ENCODE measurements around the gene CUEDC1.

Gene CUEDC1

GRCh38 chr17:57955183-57955931 is at the start of gene CUEDC1:
CUEDC1 (minus strand) TSS chr17:57955412; CDS start chr17:57885564, 69,848 bp downstream.
- H3K4me2 ChIP-seq, result peak within 1 kb of the TSS; percentile 95
- peaks cover 32% of the 10 kb centered on the region for H3K27me3 ChIP-seq
- TF ChIP-seq Cebpa-rat (IDR thresholded peaks at IDR 0.05), result no peak
- peak within 1 kb of the TSS; percentile 65 for H3K27ac ChIP-seq
- peak within 1 kb of the TSS; percentile 74 for H3K4me3 ChIP-seq
- peaks cover 55% of the 10 kb centered on the region for H3K4me1 ChIP-seq
- peaks cover 22% of the 10 kb centered on the region for H4K20me1 ChIP-seq
- no peaks in the 10 kb centered on the region for H3K36me3 ChIP-seq
- H3K9ac ChIP-seq, result peak within 1 kb of the TSS; percentile 74
- no peaks in the 10 kb centered on the region for H3K9me3 ChIP-seq

- Histone ChIP-seq H3K27ac (no peak overlapping the region), H3K4me2 (peak overlapping the region; percentile 83), H3K9me3 (peaks cover 8% of the 10 kb centered on the region), H4K20me1 (peaks cover 79% of the 10 kb centered on the region), H3K27me3 (no peaks in the 10 kb centered on the region), H3K9ac (peak overlapping the region; percentile 100; the same call in 1 of the 2 replicates), H3K4me3 (peak overlapping the region; percentile 98), H3K4me1 (peaks cover 59% of the 10 kb centered on the region), H3K36me3 (peaks cover 61% of the 10 kb centered on the region)
- TF ChIP-seq Cebpa-rat (IDR thresholded peaks at IDR 0.05), result no peak; the same call in 1 of the 2 replicates
Measured at GRCh38 chr17:58004060-58004459, 48.8 kb upstream of the CUEDC1 start.

- Histone ChIP-seq H3K27ac (no peak overlapping the region), H3K36me3 (peaks cover 72% of the 10 kb centered on the region), H3K4me1 (peaks cover 53% of the 10 kb centered on the region), H3K27me3 (no peaks in the 10 kb centered on the region), H3K9ac (peak overlapping the region; percentile 25; the same call in 1 of the 2 replicates), H4K20me1 (peaks cover 86% of the 10 kb centered on the region), H3K4me2 (peak overlapping the region; percentile 83), H3K9me3 (no peaks in the 10 kb centered on the region), H3K4me3 (peak overlapping the region; percentile 9; the same call in 1 of the 2 replicates)
- TF ChIP-seq Cebpa-rat (IDR thresholded peaks at IDR 0.05), result no peak
Measured at GRCh38 chr17:58002973-58003372, 47.8 kb upstream of the CUEDC1 start.

GRCh38 chr17:58002154-58002948 is 47.1 kb upstream of the CUEDC1 start:
- Histone ChIP-seq H3K27me3 (no peaks in the 10 kb centered on the region), H3K9ac (peak overlapping the region; percentile 25; the same call in 1 of the 2 replicates), H3K36me3 (peaks cover 78% of the 10 kb centered on the region), H3K4me1 (peaks cover 50% of the 10 kb centered on the region), H3K4me3 (peak overlapping the region; percentile 9; the same call in 1 of the 2 replicates), H3K9me3 (no peaks in the 10 kb centered on the region), H3K27ac (no peak overlapping the region), H3K4me2 (peak overlapping the region; percentile 83), H4K20me1 (peaks cover 86% of the 10 kb centered on the region)
- TF ChIP-seq Cebpa-rat (IDR thresholded peaks at IDR 0.05), result no peak

- TF ChIP-seq Cebpa-rat (IDR thresholded peaks at IDR 0.05), result no peak
- Histone ChIP-seq H3K9me3 (no peaks in the 10 kb centered on the region), H3K4me3 (no peak overlapping the region), H3K27me3 (no peaks in the 10 kb centered on the region), H3K9ac (no peak overlapping the region), H3K4me1 (peaks cover 52% of the 10 kb centered on the region), H4K20me1 (peaks cover 83% of the 10 kb centered on the region), H3K27ac (no peak overlapping the region), H3K36me3 (peaks cover 80% of the 10 kb centered on the region), H3K4me2 (peak overlapping the region; percentile 1; the same call in 1 of the 2 replicates)
Measured at GRCh38 chr17:58001461-58002124, 46.4 kb upstream of the CUEDC1 start.

DNA sequence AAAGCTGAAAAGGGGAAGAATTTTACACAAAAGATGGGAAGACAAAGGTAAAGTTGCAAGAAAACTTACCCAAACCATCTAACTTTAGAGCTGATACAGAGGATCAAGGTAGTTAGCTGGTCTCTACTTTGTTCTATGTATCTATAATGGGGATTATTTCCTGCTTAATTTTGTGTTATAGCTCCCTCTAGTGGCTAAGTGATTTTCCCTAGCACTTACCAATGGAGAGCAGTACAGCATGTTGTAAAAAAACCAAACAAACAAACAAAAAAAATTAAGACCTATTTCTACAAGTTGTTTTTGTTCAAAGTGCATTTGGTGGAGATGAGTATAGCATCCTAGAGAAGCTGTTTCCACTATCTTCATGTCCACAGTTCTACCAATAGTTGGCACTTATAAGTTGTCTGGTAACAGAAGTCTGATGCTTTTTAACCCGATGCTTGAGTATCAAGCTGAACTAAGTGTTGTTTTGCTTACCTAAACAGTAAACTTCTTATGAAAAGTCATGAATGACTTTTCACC is 44.3 kb upstream of the CUEDC1 start:
- H3K4me1 ChIP-seq, result peaks cover 62% of the 10 kb centered on the region
- H3K27me3 ChIP-seq, result no peaks in the 10 kb centered on the region
- TF ChIP-seq Cebpa-rat (IDR thresholded peaks at IDR 0.05), result no peak
- H3K4me2 ChIP-seq, result 0 out of 2 replicates have a peak overlapping the region, but pooled peaks have one; percentile 15
- no peak overlapping the region for H3K9ac ChIP-seq
- H4K20me1 ChIP-seq, result peaks cover 72% of the 10 kb centered on the region
- H3K36me3 ChIP-seq, result peaks cover 65% of the 10 kb centered on the region
- no peak overlapping the region for H3K27ac ChIP-seq
- H3K9me3 ChIP-seq, result no peaks in the 10 kb centered on the region
- no peak overlapping the region for H3K4me3 ChIP-seq

DNA sequence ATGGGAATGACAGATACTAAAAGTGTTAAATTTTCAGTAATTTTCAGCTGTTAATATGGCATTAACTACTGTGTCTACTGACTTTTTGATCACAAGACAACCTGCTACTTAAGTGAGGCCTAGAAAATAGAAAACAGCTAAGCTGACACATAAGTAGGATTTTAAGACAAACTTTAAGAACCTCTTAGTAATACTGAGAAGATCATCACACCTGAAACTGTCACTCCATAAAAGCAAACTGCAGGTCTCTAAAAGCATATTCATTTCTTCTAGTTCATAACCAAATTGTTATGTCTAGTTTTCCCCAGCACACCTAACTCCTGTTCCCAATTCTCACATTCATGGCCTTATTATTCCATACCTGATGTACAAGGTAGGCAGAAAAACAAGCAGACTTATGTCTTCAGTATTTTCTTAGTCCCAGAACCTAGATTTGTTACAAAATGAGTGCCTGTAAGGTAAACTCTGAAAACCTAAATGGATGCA is 43.8 kb upstream of the CUEDC1 start:
- Histone ChIP-seq H3K4me2 (0 out of 2 replicates have a peak overlapping the region, but pooled peaks have one; percentile 15), H3K9ac (no peak overlapping the region), H3K27ac (no peak overlapping the region), H3K27me3 (no peaks in the 10 kb centered on the region), H3K4me3 (no peak overlapping the region), H3K36me3 (peaks cover 60% of the 10 kb centered on the region), H3K4me1 (peaks cover 62% of the 10 kb centered on the region), H3K9me3 (no peaks in the 10 kb centered on the region), H4K20me1 (peaks cover 67% of the 10 kb centered on the region)
- TF ChIP-seq Cebpa-rat (IDR thresholded peaks at IDR 0.05), result no peak

GRCh38 chr17:57997085-57997809 is 42.0 kb upstream of the CUEDC1 start:
- no peak overlapping the region for H3K4me3 ChIP-seq
- no peak overlapping the region for H3K9ac ChIP-seq
- H3K36me3 ChIP-seq, result peaks cover 42% of the 10 kb centered on the region
- peaks cover 61% of the 10 kb centered on the region for H3K4me1 ChIP-seq
- H3K9me3 ChIP-seq, result no peaks in the 10 kb centered on the region
- H3K27me3 ChIP-seq, result no peaks in the 10 kb centered on the region
- no peak for TF ChIP-seq Cebpa-rat (IDR thresholded peaks at IDR 0.05)
- H3K4me2 ChIP-seq, result no peak overlapping the region
- no peak overlapping the region for H3K27ac ChIP-seq
- H4K20me1 ChIP-seq, result peaks cover 49% of the 10 kb centered on the region

Measured in BLaER1 (cell line).